ENCODE data around the gene DCTN1.
A peak's percentile ranks its signal among the peaks of the same experiment; 100 is the strongest.
"Not testable (repeated sequence)": the region's sequence is repeated elsewhere in the genome, so short reads cannot be mapped to it uniquely, and the experiment has no call there.

The DCTN1 gene

GRCh38 chr2:74373221-74373676, 6.9 kb downstream of the DCTN1 start:
- DNase-seq = no peak

DNA sequence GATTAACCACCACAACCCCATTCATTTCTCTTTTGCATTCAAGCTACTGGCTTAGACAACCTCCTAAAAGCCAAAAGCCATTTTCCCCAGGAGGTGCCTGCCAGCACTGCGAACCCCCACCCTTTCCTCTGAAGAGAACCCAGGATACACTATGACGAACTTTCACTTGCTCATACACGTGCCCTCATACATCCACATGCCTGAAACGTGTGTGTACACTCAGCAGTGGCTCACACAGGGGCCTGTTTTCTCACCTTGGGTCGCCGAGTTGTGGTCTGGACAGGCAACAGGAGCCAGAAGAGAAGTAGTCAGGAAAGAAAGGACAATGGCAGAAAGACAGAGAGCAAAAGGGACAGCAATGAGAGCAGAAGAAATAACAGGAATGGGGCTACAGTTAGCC, 7.4 kb downstream of the DCTN1 start:
- no peak for DNase-seq

- no peak for DNase-seq
Observed at GRCh38 chr2:74371421-74371820, 8.7 kb downstream of the DCTN1 start.

DNA sequence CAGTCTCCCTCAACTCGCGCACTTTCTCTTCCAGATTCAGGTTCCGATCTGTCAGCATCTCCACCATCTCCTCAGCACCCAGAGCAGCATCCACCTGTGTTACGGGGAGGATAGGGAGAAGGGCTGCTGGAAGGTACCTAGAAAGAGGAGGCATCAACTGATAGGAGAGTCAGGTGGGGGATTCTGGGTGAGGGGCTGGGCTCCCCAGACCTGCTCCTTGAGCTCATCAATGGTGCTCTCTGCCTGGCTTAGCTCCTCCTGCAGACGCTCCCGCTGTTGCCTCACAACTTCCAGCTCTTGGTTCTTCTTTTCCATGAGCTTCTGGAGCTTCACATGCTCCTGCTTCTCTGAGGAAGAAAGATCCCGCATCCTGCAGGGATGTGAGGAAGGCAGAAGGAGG, 10.1 kb downstream of the DCTN1 start:
- no peak for DNase-seq

- DNase-seq = no peak
Observed at GRCh38 chr2:74368499-74368898, 11.6 kb downstream of the DCTN1 start.

DNA sequence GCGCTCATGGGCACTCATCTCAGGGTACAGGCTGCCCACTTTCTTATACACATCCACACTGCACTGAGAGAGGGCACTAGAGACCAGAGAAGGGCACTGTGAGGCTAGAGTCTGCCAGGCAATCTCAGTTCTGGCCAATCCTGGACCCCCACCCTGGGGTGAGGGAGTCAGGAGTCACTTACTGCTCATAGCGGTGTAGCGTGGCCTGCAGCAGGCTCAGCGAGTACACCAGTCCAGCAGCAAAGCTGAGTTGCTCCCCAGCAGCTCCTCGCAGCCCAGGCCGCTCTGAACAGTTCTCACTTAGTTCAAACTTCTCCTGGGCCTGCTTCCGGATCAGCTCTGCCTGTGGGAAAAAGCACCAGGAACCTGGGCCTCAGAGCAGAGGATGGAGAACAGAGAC, 12.3 kb downstream of the DCTN1 start:
- no peak for DNase-seq

DNA sequence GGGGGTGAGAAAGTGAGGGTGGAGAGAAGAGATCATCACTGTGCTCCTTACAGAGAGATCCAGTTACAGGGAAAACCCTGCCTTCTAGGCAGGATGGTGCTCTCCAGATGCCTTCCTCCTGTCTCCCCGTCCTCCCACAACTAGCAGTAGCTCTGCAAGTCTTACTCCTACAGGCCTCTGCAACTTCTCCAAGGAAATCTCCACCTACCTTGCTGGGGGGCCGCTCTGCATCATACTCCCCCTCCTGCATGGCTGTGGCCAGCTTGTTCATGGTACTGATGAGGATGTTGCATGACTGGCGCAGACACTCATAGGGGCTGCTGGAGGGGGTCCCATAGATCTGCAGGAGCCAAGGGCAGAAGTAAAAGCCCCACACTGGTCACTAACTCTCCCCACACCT, 14.1 kb downstream of the DCTN1 start:
- DNase-seq = no peak

GRCh38 chr2:74364533-74365505, 15.3 kb downstream of the DCTN1 start:
- DNase-seq = no peak

GRCh38 chr2:74361327-74361726, 18.8 kb downstream of the DCTN1 start:
- DNase-seq = no peak

GRCh38 chr2:74357627-74358026, 22.5 kb downstream of the DCTN1 start:
- no peak for DNase-seq

DNA sequence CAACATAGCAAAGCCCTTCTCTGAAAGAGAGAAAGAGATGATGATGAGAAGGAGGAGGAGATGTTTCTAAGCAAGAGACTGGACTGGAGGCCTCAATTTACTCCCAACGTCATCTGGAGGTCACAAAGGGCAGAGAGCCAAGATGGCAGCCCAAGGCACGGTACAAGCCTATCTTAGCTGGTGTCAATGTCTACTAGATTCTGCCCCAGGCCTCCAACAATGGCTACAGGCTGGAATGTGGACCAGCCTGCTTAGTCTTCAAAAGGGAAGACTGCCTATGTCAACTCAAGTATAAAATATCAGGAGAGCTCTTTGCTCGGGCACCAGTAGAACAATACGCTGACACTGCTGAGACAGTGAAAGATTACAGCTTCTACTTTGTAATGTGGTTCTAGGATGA, 30.2 kb downstream of the DCTN1 start:
- no peak for DNase-seq

GRCh38 chr2:74347742-74348141, 32.4 kb downstream of the DCTN1 start:
- no peak for DNase-seq

DNA sequence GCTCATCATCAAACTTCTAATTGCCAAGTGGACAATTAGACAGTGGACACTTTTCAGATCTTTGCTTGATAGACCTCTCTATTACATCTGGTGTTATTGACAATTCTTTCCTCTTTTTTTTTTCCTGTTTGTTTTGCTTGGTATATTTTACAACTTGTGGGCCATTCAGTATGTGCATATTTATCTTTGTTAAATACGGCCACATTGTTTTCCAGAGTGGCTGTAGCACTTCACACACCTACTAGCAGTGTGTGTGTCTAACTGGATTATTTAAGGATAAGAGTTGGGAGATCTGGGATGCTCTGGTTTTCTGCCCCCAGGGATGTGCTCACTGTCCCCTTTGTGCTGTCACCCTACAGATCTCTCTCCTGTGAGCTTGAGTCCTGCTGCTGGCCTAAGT, 32.8 kb downstream of the DCTN1 start:
- no peak for DNase-seq

GRCh38 chr2:74345272-74345943, 34.7 kb downstream of the DCTN1 start:
- DNase-seq = no peak

GRCh38 chr2:74343316-74343715, 36.8 kb downstream of the DCTN1 start, which contains the start of gene SLC4A5:
Gene SLC4A5, minus strand, starts transcription at chr2:74343416. Its CDS starts 28,393 bp downstream, at chr2:74315023.
- DNase-seq = no peak

GRCh38 chr2:74336227-74336626, 43.9 kb downstream of the DCTN1 start:
- not testable (repeated sequence) for DNase-seq

DNA sequence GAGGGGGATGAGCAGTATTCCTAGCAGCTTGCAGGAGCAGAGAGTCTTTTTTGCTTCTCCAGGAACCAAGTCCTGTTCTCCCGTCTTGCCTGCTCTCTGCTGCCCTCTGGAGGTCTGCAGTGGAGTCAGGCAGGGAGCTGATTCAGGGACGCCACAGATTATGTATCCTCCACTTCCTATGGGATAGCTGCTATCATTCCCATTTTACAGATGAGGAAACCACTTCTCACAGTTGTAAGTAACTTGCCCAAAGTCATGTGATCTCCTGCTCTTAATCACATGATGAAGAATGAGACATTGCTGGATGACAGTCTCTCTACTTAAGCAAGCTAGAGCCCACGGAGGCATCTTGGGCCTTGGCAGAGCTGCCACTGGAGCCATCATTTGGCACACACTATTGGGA, 45.2 kb downstream of the DCTN1 start:
- peak; percentile 28 for DNase-seq

DNA sequence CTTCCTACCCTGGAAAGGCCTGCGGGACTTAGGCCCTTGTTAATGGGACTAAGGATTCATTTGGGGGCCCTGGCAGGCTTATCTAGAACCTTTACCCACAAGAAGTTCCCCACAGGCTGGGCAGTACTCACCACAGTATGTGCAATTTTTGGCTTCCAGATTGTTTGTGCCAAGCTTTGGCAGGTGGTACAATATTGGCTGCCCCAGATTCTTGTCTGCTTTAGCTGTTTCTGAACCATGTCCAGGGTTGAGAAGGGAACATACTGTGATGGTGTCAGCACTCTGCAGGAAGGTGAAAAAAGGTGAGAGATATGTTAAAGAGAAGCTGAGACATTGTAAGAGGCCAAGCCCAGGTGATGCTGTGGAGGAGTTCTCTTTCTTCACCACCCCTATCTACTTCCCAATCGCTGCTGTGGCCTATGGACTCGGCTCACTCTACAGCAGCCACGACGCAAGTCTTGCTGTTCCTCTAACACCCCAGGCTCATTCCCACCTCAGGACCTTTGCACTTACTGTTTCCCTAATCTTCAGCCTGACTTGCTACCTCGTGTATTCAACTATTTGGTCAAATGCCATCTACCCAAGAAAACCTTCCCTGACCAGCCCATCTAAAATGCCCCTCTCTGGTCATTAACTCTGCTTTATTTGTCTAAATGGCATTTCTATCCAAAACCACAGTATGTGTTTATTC, 46.1 kb downstream of the DCTN1 start:
- no peak for DNase-seq

GRCh38 chr2:74333175-74333574, 46.9 kb downstream of the DCTN1 start:
- no peak for DNase-seq

- DNase-seq = no peak
Observed at GRCh38 chr2:74332550-74333174, 47.4 kb downstream of the DCTN1 start.

DNA sequence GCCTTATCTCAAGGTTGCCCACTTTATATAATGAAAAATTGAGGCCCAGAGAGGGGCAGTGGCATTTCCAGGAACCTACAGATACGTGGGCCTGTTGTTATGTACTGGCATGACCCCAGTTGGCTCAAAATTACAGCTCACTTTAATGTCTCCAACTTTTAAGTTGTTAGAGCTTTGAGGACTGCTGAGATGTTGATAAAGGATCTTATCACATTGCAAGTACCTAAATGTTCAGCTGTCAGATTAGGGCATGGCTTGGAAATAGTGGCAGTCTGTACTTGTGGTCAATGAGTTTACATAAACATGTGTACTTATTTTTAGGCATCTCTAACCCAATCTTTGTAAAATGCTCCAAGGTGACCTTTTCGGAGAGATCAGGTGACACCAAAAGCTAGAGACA, 51.5 kb downstream of the DCTN1 start:
- no peak for DNase-seq

DNA sequence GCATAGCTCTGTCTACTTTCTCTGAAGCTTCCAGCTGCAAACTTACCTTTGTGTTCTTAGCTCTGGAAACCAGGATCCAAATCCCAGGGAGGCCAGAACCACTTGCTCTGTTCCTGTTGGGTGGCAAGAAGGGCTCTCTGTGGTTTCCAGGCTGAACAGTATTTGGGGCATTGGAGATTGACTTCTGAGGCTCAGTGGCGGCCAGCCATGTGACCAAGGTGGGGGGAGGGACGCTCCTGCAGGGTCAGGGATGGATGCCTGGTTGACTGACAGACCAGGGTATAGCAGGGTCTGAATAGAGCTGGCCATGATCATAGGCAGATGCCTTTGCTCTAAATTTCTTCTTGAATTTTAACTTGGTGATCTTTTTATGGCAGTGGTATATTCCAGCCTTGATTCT, 52.0 kb downstream of the DCTN1 start:
- DNase-seq = no peak

Data from right kidney (tissue), 1 donor.